OCI-M2 (cell line): ENCODE data around the gene RERE.
"Not testable (repeated sequence)": the region's sequence is repeated elsewhere in the genome, so short reads cannot be mapped to it uniquely, and the experiment has no call there.

Experiments used
- DNase-seq: peaks from one replicate; lab custom pipeline; 2025; ENCODE audit not compliant: unreplicated experiment; lab: John Stamatoyannopoulos, UW

RERE gene

GRCh38 chr1:8844501-8845006 lies 27.1 kb upstream of the RERE start:
- no peak for DNase-seq

- no peak for DNase-seq
These were observed 24.0 kb upstream of the RERE start for GRCh38 chr1:8841395-8841794.

DNA sequence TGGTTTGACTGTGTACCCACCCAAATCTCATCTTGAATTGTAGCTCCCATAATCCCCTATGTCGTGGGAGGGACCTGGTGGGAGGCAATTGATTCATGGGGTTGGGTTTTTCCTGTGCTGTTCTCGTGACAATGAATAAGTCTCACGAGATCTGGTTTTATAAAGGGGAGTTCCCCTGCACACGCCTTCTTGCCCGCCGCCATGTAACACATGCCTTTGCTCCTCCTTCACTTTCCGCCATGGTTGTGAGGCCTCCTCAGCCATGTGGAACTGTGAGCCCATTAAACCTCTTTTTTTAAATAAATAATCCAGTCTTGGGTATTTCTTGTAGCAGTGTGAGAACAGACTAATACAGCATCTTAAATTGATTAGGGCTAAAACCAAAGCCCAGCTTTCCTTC lies 22.6 kb upstream of the RERE start:
- DNase-seq: no peak

- no peak for DNase-seq
These were observed 18.7 kb upstream of the RERE start for GRCh38 chr1:8835941-8836643.

DNA sequence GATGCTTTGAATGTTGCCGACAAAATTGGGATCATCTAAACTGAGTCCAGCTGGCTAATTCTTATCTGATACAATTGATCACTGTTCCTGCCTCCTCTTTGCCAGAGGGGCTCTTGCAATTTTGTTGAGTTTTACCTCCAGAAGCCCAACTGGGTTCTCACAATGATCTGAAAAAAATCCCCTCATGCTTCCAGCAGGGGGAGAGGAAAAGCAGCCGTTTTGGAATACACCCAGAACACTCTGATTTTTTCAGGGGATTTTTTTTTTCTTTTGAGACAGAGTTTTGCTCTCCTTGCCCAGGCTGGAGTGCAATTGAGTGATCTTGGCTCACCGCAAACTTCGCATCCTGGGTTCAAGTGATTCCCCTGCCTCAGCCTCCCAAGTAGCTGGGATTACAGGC lies 13.9 kb upstream of the RERE start:
- no peak for DNase-seq

DNA sequence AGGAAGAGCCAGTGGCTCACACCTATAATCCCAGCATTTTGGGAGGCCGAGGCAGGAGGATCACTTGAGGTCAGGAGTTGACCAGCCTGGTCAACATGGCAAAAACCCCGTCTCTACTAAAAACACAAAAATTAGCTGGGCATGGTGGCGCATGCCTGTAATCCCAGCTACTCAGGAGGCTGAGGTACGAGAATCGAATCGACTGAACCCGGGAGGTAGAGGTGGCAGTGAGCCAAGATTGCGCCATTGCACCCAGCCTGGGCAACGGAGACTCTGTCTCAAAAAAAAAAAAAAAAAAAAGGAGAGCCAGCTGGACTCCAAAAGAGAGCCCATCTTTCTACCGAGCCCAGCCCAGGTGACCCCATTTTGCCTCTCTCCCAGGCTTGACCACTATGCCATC lies 13.3 kb upstream of the RERE start:
- not testable (repeated sequence) for DNase-seq

- no peak for DNase-seq
These were observed 8.6 kb upstream of the RERE start for GRCh38 chr1:8825985-8826481.

GRCh38 chr1:8823295-8823664 lies 5.8 kb upstream of the RERE start:
- no peak for DNase-seq

DNA sequence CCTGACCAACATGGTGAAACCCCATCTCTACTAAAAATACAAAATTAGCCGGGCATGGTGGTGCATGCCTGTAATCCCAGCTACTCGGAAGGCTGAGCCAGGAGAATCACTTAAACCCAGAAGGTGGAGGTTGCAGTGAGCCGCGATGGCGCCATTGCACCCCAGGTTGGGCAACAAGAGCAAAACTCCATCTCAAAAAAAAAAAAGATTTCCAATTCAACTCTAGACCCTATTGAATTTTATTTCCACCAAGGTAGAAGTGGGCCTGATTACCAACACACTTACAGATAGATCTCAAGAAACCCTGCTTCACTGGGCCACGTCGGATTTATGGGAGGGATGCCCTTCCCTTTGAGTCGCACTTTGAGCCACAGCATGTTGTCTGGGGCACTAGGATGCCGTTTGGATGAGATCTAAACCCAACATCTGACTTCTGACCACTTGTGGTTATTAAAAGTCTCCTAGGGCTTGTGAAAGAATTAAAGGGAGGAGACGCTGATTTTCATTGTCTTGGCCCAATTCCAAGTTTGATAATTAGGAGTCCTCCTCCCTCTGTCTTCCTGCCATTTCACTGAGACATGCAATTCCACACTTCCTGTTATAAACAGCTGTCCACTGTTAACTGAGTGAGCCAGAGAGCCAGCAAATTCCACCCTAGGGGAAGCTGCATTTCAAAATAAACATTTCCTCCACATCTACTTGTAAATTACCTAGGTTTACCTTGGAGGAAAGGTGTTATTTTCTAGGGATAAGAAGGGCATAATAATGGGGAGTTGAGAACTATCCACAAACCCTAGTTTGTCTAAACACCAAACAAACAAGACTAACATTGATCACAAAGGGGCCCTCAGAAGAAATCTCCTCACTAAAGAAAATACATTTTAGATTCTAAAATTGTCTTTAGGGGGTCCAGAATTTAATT lies 5.2 kb upstream of the RERE start:
- no peak for DNase-seq

GRCh38 chr1:8821084-8821483 lies 3.6 kb upstream of the RERE start:
- DNase-seq: no peak

DNA sequence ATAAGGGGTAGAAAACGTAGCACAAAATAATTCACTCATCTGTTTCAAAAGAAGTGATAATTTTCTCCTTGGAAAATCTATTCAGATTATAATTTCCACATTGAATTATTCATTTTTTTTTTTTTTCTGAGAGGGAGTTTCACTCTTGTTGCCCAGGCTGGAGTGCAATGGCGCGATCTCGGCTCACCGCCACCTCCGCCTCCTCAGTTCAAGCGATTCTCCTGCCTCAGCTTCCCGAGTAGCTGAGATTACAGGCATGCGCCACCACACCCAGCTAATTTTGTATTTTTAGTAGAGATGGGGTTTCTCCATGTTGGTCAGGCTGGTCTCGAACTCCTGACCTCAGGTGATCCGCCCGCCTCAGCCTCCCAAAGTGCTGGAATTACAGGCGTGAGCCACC lies 1.3 kb upstream of the RERE start:
- DNase-seq: not testable (repeated sequence)

- DNase-seq: no peak
These were observed 910 bp upstream of the RERE start for GRCh38 chr1:8818325-8818775.

DNA sequence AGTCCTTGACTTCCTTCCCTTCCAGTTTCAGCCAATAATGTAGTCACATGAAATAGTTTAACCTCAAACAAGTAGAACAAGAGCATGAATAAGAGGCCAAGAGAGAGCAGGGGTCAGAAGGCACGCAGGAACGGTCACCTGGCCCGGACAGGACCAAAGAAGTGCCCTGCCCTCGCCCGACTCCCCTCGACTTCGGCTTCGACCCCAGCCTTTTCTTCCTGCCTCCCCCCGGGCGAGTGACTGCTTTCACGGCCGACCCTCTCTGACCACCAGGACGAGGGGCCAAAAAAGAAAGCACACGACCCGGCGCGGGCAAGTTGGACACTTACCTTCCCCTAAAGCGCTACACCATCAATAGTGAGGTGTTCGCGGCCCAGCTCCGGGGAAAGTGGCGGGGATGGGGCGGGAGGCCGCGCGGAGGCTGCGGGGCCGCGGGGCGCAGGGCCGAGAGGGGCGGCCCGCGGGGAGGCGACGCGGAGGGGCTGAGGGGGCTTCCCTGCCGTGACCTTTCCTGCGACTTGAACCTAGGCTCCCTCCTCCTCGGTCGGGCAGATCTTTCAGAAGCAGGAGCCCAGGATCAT lies 519 bp downstream of the RERE start:
- no peak for DNase-seq

DNA sequence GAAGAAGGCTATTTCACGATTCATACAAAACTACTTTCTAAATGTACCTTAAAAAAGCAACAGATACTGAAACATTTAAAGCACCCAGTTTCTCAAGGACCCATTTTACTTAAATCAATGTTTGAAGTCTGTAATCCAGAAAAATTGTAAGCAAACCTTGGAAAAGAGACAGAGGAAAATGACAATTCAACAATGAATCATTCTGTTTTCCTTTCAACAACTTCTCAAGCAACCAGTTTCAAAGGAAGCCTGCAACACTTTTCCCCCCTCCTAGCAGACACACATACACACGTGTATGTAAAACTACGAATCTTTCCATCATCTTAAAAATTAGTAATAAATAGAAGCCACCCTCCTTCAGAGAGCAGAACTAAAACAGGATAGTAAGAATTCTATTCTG lies 1.2 kb downstream of the RERE start:
- DNase-seq: no peak

DNA sequence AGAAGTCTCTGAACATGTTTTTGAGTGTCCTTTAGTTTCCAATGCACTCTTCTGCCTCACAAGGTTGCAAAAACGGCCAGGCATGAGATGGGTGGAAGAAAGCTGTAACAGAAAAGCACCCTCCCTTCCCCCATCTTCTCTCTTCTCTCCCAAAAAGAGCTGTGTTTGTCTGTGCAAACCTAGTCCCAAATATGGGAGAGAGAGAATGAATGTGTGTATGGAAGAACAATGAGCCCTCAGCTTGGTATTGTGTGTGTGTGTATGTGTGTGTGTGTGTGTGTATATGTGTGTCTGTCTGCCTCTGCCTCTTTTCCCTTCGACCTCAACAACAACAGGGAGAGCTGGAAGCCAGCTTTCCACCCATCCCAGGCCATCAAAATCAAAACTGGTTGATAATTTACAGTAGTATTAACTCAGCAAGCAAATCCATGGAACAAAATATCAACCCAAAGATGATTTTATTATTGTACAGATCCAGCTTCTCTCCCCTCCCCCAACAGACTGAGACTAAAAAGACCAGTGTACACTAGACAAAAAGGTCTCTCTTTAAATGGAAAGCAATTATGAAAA lies 1.8 kb downstream of the RERE start:
- no peak for DNase-seq

- DNase-seq: no peak
These were observed 2.6 kb downstream of the RERE start for GRCh38 chr1:8814865-8815264.

GRCh38 chr1:8813991-8814390 lies 3.4 kb downstream of the RERE start:
- no peak for DNase-seq

DNA sequence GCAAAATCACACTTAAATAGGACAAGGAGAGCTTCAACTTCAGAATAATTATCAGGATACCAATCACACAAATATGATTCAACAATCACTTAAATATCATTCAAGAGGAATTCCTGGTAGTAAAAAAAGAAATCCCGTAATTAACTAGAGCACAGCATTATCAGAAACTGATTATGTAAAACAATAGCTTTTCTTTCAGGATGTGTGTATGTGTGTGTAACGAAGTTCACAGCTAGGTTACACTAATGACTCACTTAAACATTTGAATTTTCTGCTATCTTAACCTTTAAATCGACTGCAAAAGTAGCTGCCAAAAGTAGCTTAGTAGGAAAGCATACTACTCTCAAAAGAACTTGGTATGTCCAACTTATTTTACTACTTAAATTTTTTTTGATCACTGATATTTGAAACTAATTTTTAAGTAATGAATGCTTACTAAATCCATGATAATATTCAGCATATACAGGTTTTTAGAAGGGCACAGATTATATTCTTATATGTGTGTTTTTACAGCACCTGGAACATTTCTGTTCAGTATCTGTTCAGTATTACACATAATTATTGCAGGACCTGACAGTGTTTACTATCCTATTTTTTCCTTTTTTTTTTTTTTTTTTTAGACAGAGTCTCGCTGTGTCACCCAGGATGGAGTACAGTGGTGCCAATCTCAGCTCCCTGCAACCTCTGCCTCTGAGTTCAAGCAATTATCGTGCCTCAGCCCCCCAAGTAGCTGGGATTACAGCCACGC lies 4.2 kb downstream of the RERE start:
- no peak for DNase-seq

DNA sequence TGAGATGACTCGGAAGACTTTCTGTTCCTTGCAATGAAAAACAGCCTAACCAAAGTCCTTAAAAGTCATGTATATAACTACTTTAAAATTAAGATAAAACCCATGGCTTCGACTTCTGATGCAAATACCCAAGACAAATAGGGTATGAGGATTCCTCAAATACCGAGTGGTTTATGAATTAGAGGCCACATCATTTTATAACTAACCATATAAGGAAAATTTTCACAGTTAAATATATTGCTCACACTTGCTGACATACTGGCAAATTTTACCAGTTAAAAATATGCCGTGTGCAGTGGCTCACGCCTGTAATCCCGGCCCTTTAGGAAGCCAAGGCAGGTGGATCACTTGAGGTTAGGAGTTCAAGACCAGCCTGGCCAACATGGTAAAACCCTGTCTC lies 5.4 kb downstream of the RERE start:
- no peak for DNase-seq

GRCh38 chr1:8810987-8811386 lies 6.5 kb downstream of the RERE start:
- no peak for DNase-seq

DNA sequence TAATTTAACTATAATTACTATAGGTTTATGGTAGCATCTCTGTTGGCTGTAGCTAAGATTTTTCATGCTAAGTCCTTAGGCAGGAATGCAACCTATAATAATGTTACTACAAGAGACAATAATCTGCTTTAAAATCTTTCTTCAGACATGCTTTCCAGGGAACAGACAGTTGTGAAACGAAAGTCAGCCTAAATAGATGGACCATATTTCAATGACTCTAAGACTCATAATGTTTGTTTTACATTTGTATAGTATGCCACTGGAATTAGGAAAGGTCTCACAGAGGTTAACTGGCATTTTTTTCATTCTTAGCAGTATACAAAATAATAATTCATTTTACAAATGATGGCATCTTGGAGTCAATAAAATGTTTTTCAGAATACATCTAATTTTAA lies 8.1 kb downstream of the RERE start:
- DNase-seq: no peak
